GM23338 (cell line): ENCODE measurements around the gene GALNT11. TPM values are rescaled to one million over a fixed set of nuclear protein-coding genes. Genes with fewer than 3 reads are reported as not detected.

Experiments
- ATAC-seq: fragments of 200-7000 bp; cut with Tn5 transposase; 3 replicates; pipeline ENCODE4 v1.9.1; 2020
- DNase-seq: peaks from one replicate; pipeline ENCODE4 v3.0.0-alpha.2; 2015; ENCODE audit warnings: low spot score
- H2AFZ ChIP-seq: fragments of 200-600 bp; sonication (generic); 2 replicates; pipeline ENCODE4 v1.8.0; 2016; ENCODE audit warnings: antibody characterized with exemption, mild to moderate bottlenecking, moderate library complexity
- H3F3A ChIP-seq: fragments of 200-600 bp; sonication (generic); replicated peaks from 2 replicates; pipeline ENCODE4 v1.8.0; 2017; ENCODE audit warnings: antibody characterized with exemption, mixed run types, low read depth
- H3K27ac ChIP-seq: fragments of 200-600 bp; sonication (generic); 2 replicates; pipeline ENCODE4 v1.6.1; 2016; ENCODE audit warnings: low read depth
- H3K27me3 ChIP-seq: fragments of 200-600 bp; sonication (generic); 2 replicates; pipeline ENCODE4 v1.8.0; 2016; ENCODE audit warnings: mild to moderate bottlenecking, mixed run types, moderate library complexity; ENCODE audit not compliant: insufficient read depth
- H3K36me3 ChIP-seq: fragments of 200-600 bp; sonication (generic); 2 replicates; pipeline ENCODE4 v1.8.0; 2016; ENCODE audit warnings: mild to moderate bottlenecking; ENCODE audit not compliant: insufficient read depth
- H3K4me1 ChIP-seq: fragments of 200-600 bp; sonication (generic); 2 replicates; pipeline ENCODE4 v1.8.0; 2016; ENCODE audit warnings: mild to moderate bottlenecking, moderate library complexity; ENCODE audit not compliant: insufficient read depth
- H3K4me2 ChIP-seq: fragments of 200-600 bp; sonication (generic); 2 replicates; pipeline ENCODE4 v1.7.1; 2017; ENCODE audit warnings: mixed run types
- H3K4me3 ChIP-seq: fragments of 200-600 bp; sonication (generic); 2 replicates; pipeline ENCODE4 v1.6.1; 2016; ENCODE audit warnings: mixed run types
- H3K79me2 ChIP-seq: fragments of 200-600 bp; sonication (generic); replicated peaks from 2 replicates; pipeline ENCODE4 v1.8.0; 2017; ENCODE audit warnings: mild to moderate bottlenecking; ENCODE audit not compliant: insufficient read depth
- H3K9me2 ChIP-seq: fragments of 200-600 bp; sonication (generic); 2 replicates; pipeline ENCODE4 v1.8.0; 2017; ENCODE audit not compliant: insufficient read depth
- H4K20me1 ChIP-seq: fragments of 200-600 bp; sonication (generic); replicated peaks from 2 replicates; pipeline ENCODE4 v1.8.0; 2017; ENCODE audit warnings: mild to moderate bottlenecking; ENCODE audit not compliant: insufficient read depth
- H3K27ac Mint-ChIP-seq: 2 replicates; pipeline ENCODE4 v1.8.0; 2020; ENCODE audit warnings: inconsistent platforms, mild to moderate bottlenecking, moderate library complexity, mixed read lengths
- H3K27me3 Mint-ChIP-seq: 3 replicates; pipeline ENCODE4 v1.8.0; 2022; ENCODE audit warnings: low read depth, mild to moderate bottlenecking, moderate library complexity, mixed read lengths, inconsistent platforms; ENCODE audit not compliant: insufficient read depth, poor library complexity
- H3K36me3 Mint-ChIP-seq: 3 replicates; pipeline ENCODE4 v1.8.0; 2021; ENCODE audit warnings: low read depth, mild to moderate bottlenecking, inconsistent platforms, moderate library complexity, mixed read lengths
- H3K4me1 Mint-ChIP-seq: 3 replicates; pipeline ENCODE4 v1.8.0; 2020; ENCODE audit warnings: mild to moderate bottlenecking, inconsistent platforms, mixed read lengths
- H3K4me3 Mint-ChIP-seq: 3 replicates; pipeline ENCODE4 v1.8.0; 2021; ENCODE audit warnings: moderate library complexity, mild to moderate bottlenecking, inconsistent platforms, mixed read lengths
- H3K9me3 Mint-ChIP-seq: 3 replicates; pipeline ENCODE4 v1.8.0; 2020; ENCODE audit warnings: moderate library complexity, mild to moderate bottlenecking, inconsistent platforms, mixed read lengths
- ETS1 ChIP-seq: IDR thresholded peaks from 2 replicates; pipeline ENCODE4 v1.6.1; 2016; ENCODE audit warnings: antibody characterized with exemption
- EZH2phosphoT487 ChIP-seq: fragments of 200-600 bp; sonication (generic); IDR thresholded peaks from one replicate; pipeline ENCODE4 v1.8.1; 2018; ENCODE audit warnings: antibody characterized with exemption; ENCODE audit not compliant: unreplicated experiment
- NANOG ChIP-seq: IDR thresholded peaks from 2 replicates; pipeline ENCODE4 v1.6.1; 2016; ENCODE audit warnings: antibody characterized with exemption, borderline replicate concordance
- POLR2AphosphoS5 ChIP-seq: IDR thresholded peaks from 2 replicates; pipeline ENCODE4 v1.6.1; 2016; ENCODE audit warnings: antibody characterized with exemption, low read depth
- REST ChIP-seq: IDR thresholded peaks from one replicate; pipeline ENCODE4 v1.6.1; 2018; ENCODE audit warnings: antibody characterized with exemption; ENCODE audit not compliant: unreplicated experiment
- ZNF114 ChIP-seq: fragments of 250-450 bp; sonication (Bioruptor Pico); IDR thresholded peaks from 2 replicates; pipeline ENCODE4 v1.5.0; 2020; ENCODE audit warnings: mild to moderate bottlenecking, moderate library complexity
- ZNF462 ChIP-seq: fragments of 250-450 bp; sonication (Bioruptor Pico); IDR thresholded peaks from 2 replicates; pipeline ENCODE4 v1.5.0; 2020; ENCODE audit warnings: mild to moderate bottlenecking, moderate library complexity
- polyA plus RNA-seq: library from polyadenylated mRNA; unstranded; fragments of >200 nt; fragmentation: Nextera tagmentation; extraction: Ambion mirVana; gene quantifications from 2 replicates; pipeline ENCODE4 v1.2.1, GENCODE V29; 2016
- total RNA-seq: library from RNA; depleted of rRNA; stranded (reverse); fragments of >200 nt; shearing (Covaris generic); gene quantifications from 2 replicates; pipeline ENCODE4 v1.2.3, GENCODE V29; 2014

GALNT11 gene
- total and polyA plus RNA-seq, 2 experiments from 2014 or later: 16.1 to 33.6 TPM

GRCh38 chr7:152052771-152053170, 27.3 kb downstream of the GALNT11 start:
- no peaks in the 10 kb centered on the region for H3K9me2 ChIP-seq
- ATAC-seq (no peak), DNase-seq (no peak)
- H4K20me1 ChIP-seq: no peaks in the 10 kb centered on the region
- H3K4me2 ChIP-seq: peak overlapping the region; percentile 15
- peaks cover 38% of the 10 kb centered on the region for H3K4me1 Mint-ChIP-seq
- H3K4me3 ChIP-seq: no peak overlapping the region
- H3K9me3 Mint-ChIP-seq: peaks cover 8% of the 10 kb centered on the region; the same call in 2 of the 3 replicates
- peaks cover 3% of the 10 kb centered on the region for H3K27me3 Mint-ChIP-seq
- no peak overlapping the region for H2AFZ ChIP-seq
- peaks cover 14% of the 10 kb centered on the region for H3K36me3 Mint-ChIP-seq
- peaks cover 24% of the 10 kb centered on the region for H3K79me2 ChIP-seq
- H3K36me3 ChIP-seq: no peaks in the 10 kb centered on the region
- no peak overlapping the region for H3K4me3 Mint-ChIP-seq
- H3K27ac ChIP-seq: no peak overlapping the region
- TF ChIP-seq ZNF462 (CRISPR knock-in tag) (no peak), EZH2phosphoT487 (no peak), ETS1 (no peak), POLR2AphosphoS5 (no peak), ZNF114 (CRISPR knock-in tag) (no peak), NANOG (no peak), REST (no peak)
- H3K27ac Mint-ChIP-seq: no peak overlapping the region
- H3F3A ChIP-seq: no peaks in the 10 kb centered on the region
- H3K27me3 ChIP-seq: no peaks in the 10 kb centered on the region
- H3K4me1 ChIP-seq: peaks cover 29% of the 10 kb centered on the region
